Coronary artery (tissue), 2 donors: ENCODE measurements around the gene NCOR2.

Source experiments
- DNase-seq: peaks from one replicate; pipeline ENCODE4 v3.0.0-alpha.2; 2017; ENCODE audit warnings: low spot score
- H3K27ac ChIP-seq, 2 donors: fragments of 200-600 bp; sonication (generic); one replicate each; pipeline ENCODE4 v1.5.1; 2016 to 2019
- H3K4me3 ChIP-seq: fragments of 200-600 bp; sonication (generic); 2 replicates; pipeline ENCODE4 v1.5.1; 2016; ENCODE audit warnings: mild to moderate bottlenecking, moderate library complexity
- CTCF ChIP-seq: fragments of 200-600 bp; sonication (generic); IDR thresholded peaks from one replicate; pipeline ENCODE4 v1.5.1; 2019; ENCODE audit warnings: antibody characterized with exemption

Gene NCOR2

GRCh38 chr12:124534776-124535740 lies 32.4 kb downstream of the NCOR2 start:
- no peak overlapping the region for H3K27ac ChIP-seq

GRCh38 chr12:124533456-124533855 lies 34.0 kb downstream of the NCOR2 start:
- Histone ChIP-seq H3K27ac (no peak overlapping the region), H3K4me3 (no peak overlapping the region)
- DNase-seq: no peak

More at GRCh38 chr12:124534776-124535740, 32.4 kb downstream of the NCOR2 start:
- H3K4me3 ChIP-seq: no peak overlapping the region
- DNase-seq: no peak
- no peak for TF ChIP-seq CTCF

GRCh38 chr12:124532967-124533366 lies 34.4 kb downstream of the NCOR2 start:
- DNase-seq: no peak
- H3K4me3 ChIP-seq: no peak overlapping the region
- no peak overlapping the region for H3K27ac ChIP-seq
- no peak for TF ChIP-seq CTCF

More at GRCh38 chr12:124533456-124533855, 34.0 kb downstream of the NCOR2 start:
- no peak for TF ChIP-seq CTCF

GRCh38 chr12:124532331-124532750 lies 35.1 kb downstream of the NCOR2 start:
- Histone ChIP-seq H3K4me3 (no peak overlapping the region), H3K27ac (no peak overlapping the region)
- TF ChIP-seq CTCF: no peak
- DNase-seq: no peak

GRCh38 chr12:124531906-124532305 lies 35.5 kb downstream of the NCOR2 start:
- Histone ChIP-seq H3K4me3 (no peak overlapping the region), H3K27ac (no peak overlapping the region)
- DNase-seq: no peak
- no peak for TF ChIP-seq CTCF

- H3K27ac ChIP-seq: no peak overlapping the region
- H3K4me3 ChIP-seq: no peak overlapping the region
- TF ChIP-seq CTCF: no peak
- DNase-seq: no peak
Measured at GRCh38 chr12:124531281-124531745, 36.1 kb downstream of the NCOR2 start.
